Stomach (tissue), 9 donors: ENCODE results near the gene CDH2. TPM values are rescaled to one million over a fixed set of nuclear protein-coding genes. Genes with fewer than 3 reads are reported as not detected.
A peak's percentile ranks its signal among the peaks of the same experiment; 100 is the strongest.

Experiments
- DNase-seq, 2 donors: peaks; one replicate each; pipeline versions ENCODE4 v3.0.0 to v3.0.0-alpha.2; 2013 to 2019
- H3K27ac ChIP-seq, 5 donors: fragments of 200-600 bp in 4 of 5; sonication (generic) in 4 of 5; one replicate each; pipeline ENCODE4 v1.5.1; 2013 to 2019; ENCODE audit warnings: mild to moderate bottlenecking in 1 of 5, moderate library complexity in 1 of 5
- H3K27me3 ChIP-seq, 3 donors: fragments of 200-600 bp; sonication (generic); one replicate each; pipeline ENCODE4 v1.5.1; 2017 to 2019; ENCODE audit warnings: mixed run types in 1 of 3
- H3K36me3 ChIP-seq, 4 donors: fragments of 200-600 bp; sonication (generic); 1 replicate in 3 of 4; 2 replicates in 1 of 4; pipeline ENCODE4 v1.5.1; 2016 to 2019
- H3K4me1 ChIP-seq, 4 donors: fragments of 200-600 bp; sonication (generic); one replicate each; pipeline ENCODE4 v1.5.1; 2016 to 2019
- H3K4me3 ChIP-seq, 4 donors: fragments of 200-600 bp; sonication (generic) in 3 of 4; one replicate each; pipeline ENCODE4 v1.5.1; 2016 to 2019; ENCODE audit warnings: mild to moderate bottlenecking in 1 of 4
- H3K9me3 ChIP-seq, 4 donors: fragments of 200-600 bp; sonication (generic); one replicate each; pipeline ENCODE4 v1.5.1; 2016 to 2019
- EP300 ChIP-seq: sonication (generic); formaldehyde crosslinking; IDR thresholded peaks from one replicate; pipeline ENCODE4 v1.6.1; 2017; ENCODE audit warnings: antibody characterized with exemption
- POLR2A ChIP-seq, 4 donors: fragments of 450-650 bp; IDR thresholded peaks; one replicate each; pipeline ENCODE4 v1.6.1; 2016; ENCODE audit warnings: antibody characterized with exemption in 4 of 4, control low read depth in 2 of 4, mild to moderate bottlenecking in 1 of 4, moderate library complexity in 1 of 4
- POLR2AphosphoS5 ChIP-seq, 3 donors: sonication (generic); formaldehyde crosslinking; IDR thresholded peaks; one replicate each; pipeline ENCODE4 v1.6.1; 2016; ENCODE audit warnings: antibody characterized with exemption in 3 of 3
- WGBS, 5 donors: extraction: QIAGEN DNeasy Blood & Tissue Kit in 3 of 5; methylation state at CpG; one replicate each; pipeline versions ENCODE4 v1.1.5 to v1.1.7; 2013 to 2018; 5-methylcytosine and 5-hydroxymethylcytosine counted together
- intact Hi-C: fragments of 100-400 bp; cut with DNase I; formaldehyde crosslinking; loops from one replicate; pipeline ENCODE4 v1.15.1; 2023; ENCODE audit warnings: low total_unique reads
- polyA plus RNA-seq, 3 donors: library from polyadenylated mRNA; stranded (reverse); fragments of 200-250 nt; gene quantifications; one replicate each; pipeline ENCODE4 v1.2.3, GENCODE V29; 2013
- total RNA-seq, 5 donors: library from RNA; depleted of rRNA; stranded (reverse); fragments of >200 nt; gene quantifications; one replicate each; pipeline versions ENCODE4 v1.1.0 to v1.2.3, GENCODE V29; 2014 to 2016
- TF ChIP-seq, protein P1 (sequence below), 7 experiments: fragments of 450-650 bp in 4 of 7; fragments of 200-600 bp in 3 of 7; sonication (generic) in 3 of 7; IDR thresholded peaks; one replicate each; pipeline ENCODE4 v1.5.1; 2016 to 2019; ENCODE audit warnings: antibody characterized with exemption in 7 of 7, control low read depth in 2 of 7, mild to moderate bottlenecking in 1 of 7
- donor health status: healthy with polysubstance abuse.
- donor health status: Bipolar disorder and iron deficiency.
- donor health status: healthy.

Gene CDH2
- total and polyA plus RNA-seq, 8 donors = 0.58 to 21.9 (median 5.7) TPM

DNA sequence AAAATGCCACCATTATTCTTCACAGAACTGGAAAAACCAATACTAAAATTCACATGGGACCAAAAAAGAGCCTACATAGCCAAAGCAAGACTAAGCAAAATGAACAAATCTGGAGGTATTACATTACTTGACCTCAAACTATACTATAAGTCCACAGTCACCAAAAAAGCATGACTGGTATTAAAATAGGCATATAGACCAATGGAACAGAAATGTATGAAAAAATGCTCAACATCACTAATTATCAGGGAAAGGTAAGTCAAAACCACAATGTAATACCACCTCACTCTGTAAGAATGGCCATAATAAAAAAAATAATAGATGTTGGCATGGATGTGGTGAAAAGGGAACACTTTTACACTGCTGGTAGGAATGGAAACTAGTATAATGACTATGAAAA is 158.6 kb downstream of the CDH2 start:
- H3K27ac ChIP-seq = no peak overlapping the region
- DNase-seq = no peak
- H3K4me1 ChIP-seq = peaks cover 0 to 6% (median 2%) of the 10 kb centered on the region in 4 donors
- H3K4me3 ChIP-seq = no peak overlapping the region
- no peaks in the 10 kb centered on the region for H3K27me3 ChIP-seq
- no peaks in the 10 kb centered on the region for H3K36me3 ChIP-seq
- no peaks in the 10 kb centered on the region for H3K9me3 ChIP-seq
- intact Hi-C loops = no loop called here
- TF ChIP-seq POLR2AphosphoS5 (IDR thresholded peaks at IDR 0.05) (no peak), EP300 (no peak), POLR2A (IDR thresholded peaks at IDR 0.05) (no peak)
- TF ChIP-seq, protein P1, sequence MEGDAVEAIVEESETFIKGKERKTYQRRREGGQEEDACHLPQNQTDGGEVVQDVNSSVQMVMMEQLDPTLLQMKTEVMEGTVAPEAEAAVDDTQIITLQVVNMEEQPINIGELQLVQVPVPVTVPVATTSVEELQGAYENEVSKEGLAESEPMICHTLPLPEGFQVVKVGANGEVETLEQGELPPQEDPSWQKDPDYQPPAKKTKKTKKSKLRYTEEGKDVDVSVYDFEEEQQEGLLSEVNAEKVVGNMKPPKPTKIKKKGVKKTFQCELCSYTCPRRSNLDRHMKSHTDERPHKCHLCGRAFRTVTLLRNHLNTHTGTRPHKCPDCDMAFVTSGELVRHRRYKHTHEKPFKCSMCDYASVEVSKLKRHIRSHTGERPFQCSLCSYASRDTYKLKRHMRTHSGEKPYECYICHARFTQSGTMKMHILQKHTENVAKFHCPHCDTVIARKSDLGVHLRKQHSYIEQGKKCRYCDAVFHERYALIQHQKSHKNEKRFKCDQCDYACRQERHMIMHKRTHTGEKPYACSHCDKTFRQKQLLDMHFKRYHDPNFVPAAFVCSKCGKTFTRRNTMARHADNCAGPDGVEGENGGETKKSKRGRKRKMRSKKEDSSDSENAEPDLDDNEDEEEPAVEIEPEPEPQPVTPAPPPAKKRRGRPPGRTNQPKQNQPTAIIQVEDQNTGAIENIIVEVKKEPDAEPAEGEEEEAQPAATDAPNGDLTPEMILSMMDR (IDR thresholded peaks at IDR 0.05) = no peak

- TF ChIP-seq POLR2A (IDR thresholded peaks at IDR 0.05) (no peak), POLR2AphosphoS5 (IDR thresholded peaks at IDR 0.05) (no peak)
- TF ChIP-seq, protein P1 (IDR thresholded peaks at IDR 0.05) = no peak
- H3K27me3 ChIP-seq = no peaks in the 10 kb centered on the region
- WGBS, 5 donors = 49 to 73% (median 65%) methylated on average over 3 of the region's 3 CpGs
- intact Hi-C loops = no loop called here
- DNase-seq = no peak
- H3K4me3 ChIP-seq = no peak overlapping the region
- no peaks in the 10 kb centered on the region for H3K36me3 ChIP-seq
- no peaks in the 10 kb centered on the region for H3K9me3 ChIP-seq
- H3K4me1 ChIP-seq = peaks cover 0 to 6% (median 2%) of the 10 kb centered on the region in 4 donors
- H3K27ac ChIP-seq = no peak overlapping the region
These were observed 161.3 kb downstream of the CDH2 start for GRCh38 chr18:28015671-28016070.

DNA sequence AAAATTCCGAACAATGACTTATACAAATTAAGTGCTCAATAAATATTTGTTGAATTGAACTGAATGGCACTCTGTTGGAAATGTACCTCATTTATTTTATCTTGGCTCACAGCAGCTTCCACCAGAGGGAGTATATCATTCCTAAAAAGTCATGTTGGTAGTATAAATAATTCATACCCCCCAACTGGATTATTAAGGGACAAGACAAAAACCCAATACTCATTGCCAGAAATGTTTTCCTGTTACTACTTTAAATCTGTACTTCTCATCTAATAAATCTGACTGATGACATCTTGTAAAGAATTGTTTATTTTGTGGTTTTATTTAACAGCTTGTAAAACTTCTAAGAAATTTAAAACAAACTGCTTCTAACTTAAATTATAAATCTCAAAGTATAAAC is 163.9 kb downstream of the CDH2 start:
- no peak overlapping the region for H3K4me3 ChIP-seq
- WGBS, 5 donors = 29 to 60% (median 42%) methylated on average over 1 of the region's 1 CpG
- H3K27ac ChIP-seq = no peak overlapping the region
- no peak for DNase-seq
- no peaks in the 10 kb centered on the region for H3K27me3 ChIP-seq
- no peaks in the 10 kb centered on the region for H3K4me1 ChIP-seq
- no peaks in the 10 kb centered on the region for H3K9me3 ChIP-seq
- no peaks in the 10 kb centered on the region for H3K36me3 ChIP-seq
- no peak for TF ChIP-seq POLR2AphosphoS5 (IDR thresholded peaks at IDR 0.05)
- TF ChIP-seq, protein P1 (IDR thresholded peaks at IDR 0.05) = peak in 2 of 7 experiments; percentile 15 to 27
- intact Hi-C loops = no loop called here

DNA sequence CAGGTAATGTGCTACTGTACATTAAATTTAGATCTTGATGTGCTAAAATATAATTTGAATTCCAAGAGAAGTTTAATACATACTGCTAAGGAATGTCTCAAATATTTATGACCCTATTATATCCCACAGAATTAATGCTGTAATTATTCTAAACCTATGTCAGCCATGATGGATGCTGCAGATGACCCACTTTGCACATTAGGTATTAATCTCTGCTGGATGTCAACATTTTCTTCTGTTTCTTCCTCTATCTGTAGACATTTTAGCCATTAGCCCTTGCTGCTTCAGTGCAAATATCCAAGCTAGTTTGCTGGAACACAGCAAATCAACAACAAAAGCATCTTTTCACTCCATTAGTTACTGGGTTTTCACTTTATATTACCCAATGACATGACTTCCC is 164.6 kb downstream of the CDH2 start:
- intact Hi-C loops = no loop called here
- no peaks in the 10 kb centered on the region for H3K27me3 ChIP-seq
- DNase-seq = no peak

More for the DNA sequence above, 164.6 kb downstream of the CDH2 start:
- no peak overlapping the region for H3K27ac ChIP-seq
- no peaks in the 10 kb centered on the region for H3K9me3 ChIP-seq
- no peak overlapping the region for H3K4me3 ChIP-seq
- H3K4me1 ChIP-seq = no peaks in the 10 kb centered on the region
- TF ChIP-seq, protein P1 (IDR thresholded peaks at IDR 0.05) = no peak
- TF ChIP-seq EP300 (no peak), POLR2AphosphoS5 (IDR thresholded peaks at IDR 0.05) (no peak), POLR2A (IDR thresholded peaks at IDR 0.05) (no peak)
- no peaks in the 10 kb centered on the region for H3K36me3 ChIP-seq
